Mesodermal cell (in vitro differentiated cells): ENCODE measurements around the gene EXT2.

Source experiments
- H3K27ac ChIP-seq: 2 replicates; pipeline ENCODE4 v1.7.0; 2013; ENCODE audit warnings: mild to moderate bottlenecking, low read depth, low read length, moderate library complexity; ENCODE audit not compliant: severe bottlenecking
- H3K36me3 ChIP-seq: 2 replicates; pipeline ENCODE4 v1.7.1; 2013; ENCODE audit warnings: mild to moderate bottlenecking, low read length, moderate library complexity; ENCODE audit not compliant: control insufficient read depth, insufficient read depth
- H3K4me1 ChIP-seq: one replicate; pipeline ENCODE4 v1.7.1; 2013; ENCODE audit warnings: mild to moderate bottlenecking, low read length; ENCODE audit not compliant: insufficient read depth, control insufficient read depth, poor library complexity, severe bottlenecking
- H3K4me3 ChIP-seq: 2 replicates; pipeline ENCODE4 v1.7.0; 2013; ENCODE audit warnings: low read length, control low read depth, mild to moderate bottlenecking; ENCODE audit not compliant: insufficient read depth, poor library complexity, severe bottlenecking; ENCODE audit errors: extremely low read depth
- H3K9me3 ChIP-seq: 2 replicates; pipeline ENCODE4 v1.7.1; 2013; ENCODE audit warnings: mild to moderate bottlenecking, low read length, moderate library complexity; ENCODE audit not compliant: control insufficient read depth
- WGBS, 2 experiments: methylation state at CpG; one replicate each; pipeline ENCODE4 v1.1.5; 2013; ENCODE audit warnings: missing lambda C conversion rate in 2 of 2; ENCODE audit not compliant: insufficient coverage in 2 of 2; 5-methylcytosine and 5-hydroxymethylcytosine counted together

EXT2 gene

DNA sequence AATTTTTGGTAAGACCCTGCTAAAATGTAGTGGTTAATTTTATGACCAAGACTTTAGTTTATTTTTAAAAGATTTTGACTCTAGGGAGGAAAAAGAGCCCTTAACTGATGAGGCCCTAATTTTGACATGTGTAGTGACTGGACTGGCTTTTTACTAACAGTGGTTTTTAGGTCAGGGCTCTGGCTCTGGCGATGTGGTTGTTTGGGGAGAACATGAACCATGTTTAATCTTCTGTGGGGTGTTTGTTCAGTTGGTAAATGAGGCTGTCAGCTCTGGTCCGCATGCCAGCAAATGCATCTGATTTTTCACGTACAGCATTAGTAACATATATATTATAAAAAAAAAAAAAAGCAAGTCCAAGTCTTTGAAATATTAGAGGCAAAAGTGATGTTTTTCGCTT lies 104.3 kb downstream of the EXT2 start:
- no peak overlapping the region for H3K27ac ChIP-seq
- peaks cover 17% of the 10 kb centered on the region for H3K4me1 ChIP-seq
- H3K9me3 ChIP-seq: peaks cover 10% of the 10 kb centered on the region
- H3K36me3 ChIP-seq: peaks cover 3% of the 10 kb centered on the region
- no peak overlapping the region for H3K4me3 ChIP-seq
- WGBS, 2 experiments: 80% methylated on average over 1 of the region's 4 CpGs; no CpG with 5 or more reads in 1 of the 2 experiments

DNA sequence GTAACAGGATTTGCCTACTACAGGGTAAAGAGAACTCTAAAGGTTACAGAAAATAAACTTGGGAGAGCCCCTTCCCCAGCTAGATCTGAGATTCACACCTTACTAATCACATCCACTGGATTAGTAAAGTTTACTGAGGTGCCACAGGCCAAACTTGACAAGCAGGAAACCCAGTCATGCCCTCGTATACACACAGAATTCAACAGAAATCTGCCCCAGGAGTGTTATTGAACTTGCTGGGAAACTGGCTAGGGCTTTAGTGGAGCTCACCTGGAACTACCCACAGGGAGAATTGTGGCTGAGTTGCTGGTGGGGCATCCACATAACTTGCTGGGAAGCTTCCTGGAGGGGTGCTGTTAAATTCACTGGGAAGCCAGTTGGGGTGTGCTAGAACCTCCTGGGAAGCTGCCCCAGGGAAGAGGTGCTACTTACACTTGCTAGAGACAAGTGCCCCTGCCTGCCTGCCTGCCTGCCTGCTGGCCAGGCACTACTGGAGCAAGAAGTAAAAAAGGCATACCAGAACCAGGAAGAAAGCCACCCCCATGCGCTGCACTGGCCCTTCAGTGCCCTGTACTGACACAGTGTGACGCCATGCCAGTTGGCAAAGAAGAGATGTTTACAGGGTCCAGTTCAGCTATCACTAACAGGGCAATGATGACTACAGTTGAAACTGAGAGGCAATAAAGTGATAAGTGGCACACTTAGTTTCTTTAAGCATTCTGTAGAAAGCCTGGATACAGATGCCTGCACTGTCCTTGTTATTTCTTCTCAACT lies 108.0 kb downstream of the EXT2 start:
- H3K4me1 ChIP-seq: peaks cover 8% of the 10 kb centered on the region
- H3K4me3 ChIP-seq: no peak overlapping the region
- no peak overlapping the region for H3K27ac ChIP-seq
- H3K36me3 ChIP-seq: peaks cover 7% of the 10 kb centered on the region
- no peaks in the 10 kb centered on the region for H3K9me3 ChIP-seq
- WGBS, 2 experiments: 100% methylated on average over 2 of the region's 3 CpGs

DNA sequence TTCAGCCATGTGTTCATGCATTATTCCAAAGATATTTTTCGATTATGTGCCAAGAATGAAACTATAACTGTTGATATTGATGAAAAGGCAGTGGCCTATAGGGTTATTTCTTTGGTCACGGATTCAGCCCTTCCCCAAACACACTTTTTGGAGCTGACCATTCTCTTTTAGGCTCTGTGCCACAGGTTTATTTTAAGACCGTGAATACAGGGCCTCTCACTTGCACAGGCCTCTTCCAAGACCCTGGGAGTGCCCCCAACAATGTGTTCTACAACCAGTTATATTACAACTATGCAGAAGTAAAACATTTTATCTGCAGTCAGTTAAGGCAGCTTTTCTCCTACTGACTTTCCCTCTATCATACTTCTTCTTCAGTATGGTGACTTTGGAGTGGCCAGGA lies 109.9 kb downstream of the EXT2 start:
- H3K4me3 ChIP-seq: no peak overlapping the region
- 90% methylated on average over 2 of the region's 3 CpGs; no CpG with 5 or more reads in 1 of the 2 experiments for WGBS, 2 experiments
- H3K27ac ChIP-seq: no peak overlapping the region
- H3K9me3 ChIP-seq: no peaks in the 10 kb centered on the region
- no peaks in the 10 kb centered on the region for H3K4me1 ChIP-seq
- peaks cover 7% of the 10 kb centered on the region for H3K36me3 ChIP-seq

DNA sequence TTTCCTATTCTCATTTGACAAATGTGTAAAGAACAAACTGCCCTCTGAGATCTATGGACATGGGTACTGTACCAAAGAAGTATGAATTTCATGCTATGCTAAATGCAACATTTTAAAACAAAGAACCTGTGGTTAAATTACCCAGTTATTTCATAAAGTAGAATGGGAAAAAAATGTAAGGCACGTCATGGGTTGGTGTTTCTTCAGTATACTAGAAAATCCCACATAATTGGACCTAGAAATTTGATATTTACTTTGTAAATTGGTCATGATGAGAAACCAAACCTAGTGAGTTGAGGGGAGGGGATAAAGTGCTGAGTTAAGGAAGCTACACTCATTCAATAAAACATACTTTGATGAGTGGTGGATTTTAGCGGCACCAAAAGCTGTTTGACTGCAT lies 110.4 kb downstream of the EXT2 start:
- Histone ChIP-seq H3K27ac (no peak overlapping the region), H3K4me1 (no peaks in the 10 kb centered on the region), H3K4me3 (no peak overlapping the region), H3K9me3 (no peaks in the 10 kb centered on the region), H3K36me3 (peaks cover 7% of the 10 kb centered on the region)
- WGBS, 2 experiments: no CpG with 5 or more reads among the region's 2 CpGs

DNA sequence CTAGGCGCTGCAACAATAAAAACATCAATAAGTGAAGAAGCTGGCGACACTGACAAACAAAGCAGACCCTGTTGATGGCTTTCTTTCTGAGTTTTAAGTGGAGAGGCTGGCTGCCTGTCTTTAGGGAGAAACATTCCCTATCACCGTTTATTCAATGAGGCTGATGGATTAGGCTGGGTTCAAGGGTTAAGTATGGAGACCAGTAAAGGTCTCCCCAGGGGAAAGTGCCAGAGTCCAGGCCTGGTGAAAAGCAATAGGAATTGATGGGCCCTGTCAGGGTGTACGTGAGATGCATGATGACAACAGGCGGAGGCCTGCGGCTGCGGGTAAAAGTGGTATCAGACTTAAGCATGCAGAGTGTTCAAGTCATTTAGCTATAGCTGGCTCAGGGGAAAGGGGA lies 111.8 kb downstream of the EXT2 start:
- WGBS, 2 experiments: 43 to 84% methylated on average over 3 to 5 of the region's 7 CpGs
- H3K36me3 ChIP-seq: peaks cover 7% of the 10 kb centered on the region
- no peak overlapping the region for H3K4me3 ChIP-seq
- no peaks in the 10 kb centered on the region for H3K4me1 ChIP-seq
- no peak overlapping the region for H3K27ac ChIP-seq
- peaks cover under 1% of the 10 kb centered on the region for H3K9me3 ChIP-seq

DNA sequence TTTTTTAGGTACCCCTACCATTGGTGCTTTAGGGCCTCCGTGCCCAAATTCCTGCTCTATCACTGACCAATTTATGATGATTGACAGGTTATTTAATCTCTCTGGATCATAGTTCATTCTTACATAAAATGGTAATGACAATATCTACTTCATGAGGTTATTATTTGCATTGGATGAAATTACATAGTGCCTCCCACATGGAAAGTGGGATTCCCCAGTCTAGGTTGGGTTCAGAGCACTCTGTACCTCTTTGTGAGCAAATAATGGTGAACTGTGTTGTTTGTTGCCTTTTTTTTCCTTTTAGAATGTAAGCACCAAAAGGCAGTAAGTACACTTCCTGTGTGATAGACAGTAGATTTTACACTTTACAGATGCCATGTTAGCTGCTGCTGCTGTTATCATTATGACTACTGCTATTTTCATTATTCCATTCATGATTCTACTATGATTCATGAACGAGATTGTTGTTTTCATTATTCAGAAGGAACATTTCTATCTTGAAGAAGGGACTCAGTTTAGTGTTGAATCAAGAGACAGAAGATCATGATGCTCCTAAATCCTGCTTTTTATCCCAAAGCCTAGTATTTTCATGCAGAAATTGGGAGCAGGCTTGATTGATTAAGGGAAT lies 113.6 kb downstream of the EXT2 start:
- Histone ChIP-seq H3K27ac (no peak overlapping the region), H3K36me3 (peaks cover 7% of the 10 kb centered on the region), H3K4me1 (no peaks in the 10 kb centered on the region), H3K9me3 (peaks cover 4% of the 10 kb centered on the region), H3K4me3 (no peak overlapping the region)
- no CpG with 5 or more reads among the region's 2 CpGs for WGBS, 2 experiments

DNA sequence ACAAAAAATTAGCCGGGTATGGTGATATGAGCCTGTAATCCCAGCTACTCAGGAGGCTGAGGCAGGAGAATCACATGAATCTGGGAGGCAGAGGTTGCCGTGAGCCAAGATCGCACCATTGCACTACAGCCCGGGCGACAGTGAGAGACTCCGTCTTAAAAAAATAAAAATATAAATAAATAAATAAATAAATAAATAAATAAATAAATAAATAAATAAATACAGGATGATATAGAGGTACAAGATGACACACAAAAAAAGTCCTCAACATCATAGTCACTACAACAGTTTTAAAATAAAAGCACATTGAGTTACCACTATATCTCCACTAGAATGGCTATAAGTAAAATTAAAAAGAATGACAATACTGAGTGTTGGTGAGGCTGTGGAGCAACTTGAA lies 116.7 kb downstream of the EXT2 start:
- WGBS, 2 experiments: no CpG with 5 or more reads among the region's 6 CpGs
- Histone ChIP-seq H3K36me3 (peaks cover 6% of the 10 kb centered on the region), H3K4me1 (no peaks in the 10 kb centered on the region), H3K4me3 (no peak overlapping the region), H3K27ac (no peak overlapping the region), H3K9me3 (peaks cover 4% of the 10 kb centered on the region)

DNA sequence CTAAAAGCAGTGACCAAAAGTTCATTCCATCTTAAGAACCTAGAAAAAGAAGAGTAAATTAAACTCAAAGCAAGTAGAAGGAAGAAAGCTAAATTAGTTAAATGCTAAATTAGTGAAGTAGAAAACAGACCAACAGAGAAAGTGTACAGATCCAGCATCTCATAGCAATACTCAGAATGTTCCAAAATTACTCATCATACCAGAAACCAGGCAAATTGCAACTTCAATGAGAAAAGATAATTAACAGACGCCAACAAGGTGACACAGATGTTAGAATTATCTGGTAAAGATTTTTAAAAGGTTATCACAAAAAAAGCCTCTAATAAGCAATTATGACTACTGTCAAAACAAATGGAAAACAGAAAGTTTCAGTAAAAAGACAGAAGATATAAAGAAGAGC lies 117.7 kb downstream of the EXT2 start:
- Histone ChIP-seq H3K9me3 (peaks cover 4% of the 10 kb centered on the region), H3K27ac (no peak overlapping the region), H3K4me3 (no peak overlapping the region), H3K4me1 (no peaks in the 10 kb centered on the region), H3K36me3 (no peaks in the 10 kb centered on the region)
- WGBS, 2 experiments: no CpG with 5 or more reads among the region's 1 CpG

DNA sequence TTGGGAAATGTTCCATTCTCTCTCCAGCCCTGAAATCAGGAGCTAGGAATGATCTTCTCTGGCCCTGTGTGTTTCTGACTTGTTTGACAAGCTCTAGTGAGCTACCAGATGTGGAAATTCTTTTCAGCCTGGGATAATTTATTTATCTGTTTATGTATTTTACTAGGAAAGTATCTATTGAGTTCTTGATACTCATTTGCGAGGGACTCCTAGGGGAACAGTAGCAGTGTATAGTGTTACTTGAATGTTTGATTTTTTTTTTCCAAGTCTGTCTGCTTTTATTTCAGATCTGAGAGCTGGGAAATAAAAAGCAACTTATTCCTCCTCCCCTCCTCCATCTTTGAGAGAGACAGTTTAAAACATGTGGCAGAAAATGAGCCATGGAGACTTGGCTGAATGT lies 122.0 kb downstream of the EXT2 start:
- Histone ChIP-seq H3K27ac (no peak overlapping the region), H3K4me1 (peaks cover 3% of the 10 kb centered on the region), H3K9me3 (peaks cover 2% of the 10 kb centered on the region), H3K4me3 (no peak overlapping the region), H3K36me3 (no peaks in the 10 kb centered on the region)
- no CpG with 5 or more reads among the region's 1 CpG for WGBS, 2 experiments

DNA sequence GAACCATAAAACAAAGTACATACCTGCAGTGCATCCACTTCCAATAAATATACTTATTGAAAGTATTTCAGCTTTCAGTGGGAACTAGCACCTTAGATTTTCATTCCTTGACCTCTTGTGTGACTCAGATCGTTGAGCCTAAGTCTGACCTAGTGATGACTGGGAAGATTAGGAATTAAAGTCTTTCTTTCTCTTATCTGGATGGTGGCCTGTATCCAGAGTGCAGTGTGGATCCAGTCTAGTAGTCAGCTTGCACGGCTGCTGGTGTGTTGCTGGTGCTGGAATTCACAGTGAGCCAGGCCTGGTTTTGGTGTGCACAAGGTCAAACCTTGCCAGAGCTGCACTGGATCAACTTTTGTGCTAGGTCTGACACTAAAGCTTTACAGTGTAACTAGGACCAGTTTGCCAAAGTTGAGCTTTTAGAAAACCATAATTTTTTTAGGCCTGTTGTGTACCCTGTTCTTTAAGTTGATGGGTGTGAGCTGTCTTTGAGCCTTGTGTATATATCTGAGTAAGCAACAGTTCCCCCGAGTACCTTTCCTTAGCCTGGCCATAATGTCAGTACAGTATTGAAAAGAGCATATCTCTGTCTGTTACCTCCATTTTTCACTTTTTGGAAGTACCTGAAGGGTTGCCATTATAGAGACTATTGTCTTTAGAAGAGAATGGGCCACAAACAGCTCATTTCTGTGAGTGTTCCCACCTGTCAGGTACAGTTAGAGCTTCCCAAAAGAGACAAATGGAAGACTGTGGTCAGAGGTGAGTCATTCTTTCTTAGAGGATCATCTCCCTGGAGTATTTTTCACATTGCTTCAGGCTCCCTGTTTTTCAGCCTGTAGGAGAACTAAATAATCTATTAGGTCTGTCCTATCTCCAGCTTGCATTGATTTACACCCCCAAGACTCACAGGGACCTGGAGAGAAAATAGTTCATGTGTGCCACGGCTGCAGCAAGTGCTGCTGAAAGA lies 124.6 kb downstream of the EXT2 start:
- no peaks in the 10 kb centered on the region for H3K36me3 ChIP-seq
- H3K9me3 ChIP-seq: no peaks in the 10 kb centered on the region
- WGBS, 2 experiments: 86 to 94% methylated on average over 2 of the region's 4 CpGs
- no peak overlapping the region for H3K4me3 ChIP-seq
- H3K4me1 ChIP-seq: peaks cover 3% of the 10 kb centered on the region
- H3K27ac ChIP-seq: peak overlapping the region; percentile 10
